K562 (cell line): ENCODE data around the gene DLL4. TPM values are rescaled to one million over a fixed set of nuclear protein-coding genes. Genes with fewer than 3 reads are reported as not detected.

Experiments used
- ATAC-seq: fragments of 200-7000 bp; cut with Tn5 transposase; 3 replicates; pipeline ENCODE4 v1.9.1; 2020; ENCODE audit warnings: moderate library complexity
- BruUV-seq: library from RNA; stranded (reverse); fragments of 400-500 nt; replicated peaks from 2 replicates; lab custom pipeline; 2021; lab: Mats Ljungman, UMichigan
- CTCF ChIA-PET: fragments of 300-600 bp; formaldehyde crosslinking; extraction: SDS; loops from one replicate; lab custom pipeline; 2021; ENCODE audit warnings: low intra/inter-chr PET ratio; lab: Yijun Ruan, JAX
- POLR2A ChIA-PET: fragments of 300-600, 350-650 bp; sonication (Branson Sonifier 250); formaldehyde crosslinking; extraction: SDS; loops from one replicate; lab custom pipeline; 2021; ENCODE audit warnings: antibody characterized with exemption, inconsistent platforms; lab: Yijun Ruan, JAX
- DNase-seq, 4 experiments: peaks; one replicate each; pipeline versions ENCODE4 v3.0.0 to v3.0.0-alpha.2; 2011 to 2018; ENCODE audit warnings: low spot score in 3 of 4, mixed read lengths in 3 of 4; ENCODE audit errors: extremely low read depth in 1 of 4
- FAIRE-seq: peaks from 2 replicates; lab custom pipeline; 2011; peaks lifted over from hg19 to GRCh38; lab: Jason Lieb, UNC
- H2AFZ ChIP-seq: 2 replicates; pipeline ENCODE4 v1.6.0; 2011; ENCODE audit warnings: low read depth, low read length, control low read depth, inconsistent platforms
- H3K27ac ChIP-seq: fragments of 200-600 bp; 3 replicates; pipeline ENCODE4 v1.8.0; 2011; ENCODE audit warnings: low read depth, mild to moderate bottlenecking, control low read depth, inconsistent platforms, low read length, moderate library complexity, mixed read lengths; ENCODE audit errors: extremely low read depth
- H3K27me3 ChIP-seq, 2 experiments: fragments of 300-600 bp in 1 of 2; 2 replicates in 1 of 2; 3 replicates in 1 of 2; pipeline versions ENCODE4 v1.6.0 to v1.8.0; 2011; ENCODE audit warnings: inconsistent platforms in 2 of 2, low read length in 2 of 2, mild to moderate bottlenecking in 1 of 2, mixed read lengths in 1 of 2, moderate library complexity in 1 of 2; ENCODE audit not compliant: control insufficient read depth in 2 of 2, insufficient read depth in 2 of 2
- H3K36me3 ChIP-seq: fragments of 300-600 bp; 3 replicates; pipeline ENCODE4 v1.8.0; 2011; ENCODE audit warnings: mild to moderate bottlenecking, low read length, inconsistent platforms; ENCODE audit not compliant: control insufficient read depth, insufficient read depth
- H3K4me1 ChIP-seq, 2 experiments: fragments of 200-600 bp in 1 of 2; replicated peaks in 1 of 2; 2 replicates in 1 of 2; 3 replicates in 1 of 2; pipeline versions ENCODE4 v1.5.1 to v1.8.0; 2011; ENCODE audit warnings: inconsistent platforms in 2 of 2, low read length in 2 of 2, mild to moderate bottlenecking in 1 of 2, mixed read lengths in 1 of 2, moderate library complexity in 1 of 2; ENCODE audit not compliant: control insufficient read depth in 2 of 2, insufficient read depth in 2 of 2
- H3K4me2 ChIP-seq: 2 replicates; pipeline ENCODE4 v1.6.1; 2011; ENCODE audit warnings: low read length, control low read depth, inconsistent platforms, mixed read lengths; ENCODE audit not compliant: insufficient read depth
- H3K4me3 ChIP-seq: fragments of 200-600 bp; sonication (generic), shearing (Covaris generic); 2 replicates; pipeline ENCODE4 v1.5.1; 2016; ENCODE audit warnings: control low read depth, inconsistent platforms
- H3K79me2 ChIP-seq: fragments of 200-600 bp; 3 replicates; pipeline ENCODE4 v1.8.0; 2011; ENCODE audit warnings: low read length, inconsistent platforms; ENCODE audit not compliant: control insufficient read depth, insufficient read depth
- H3K9ac ChIP-seq, 2 experiments: 2 replicates each; pipeline versions ENCODE4 v1.6.0 to v1.6.1; 2011; ENCODE audit warnings: low read depth in 2 of 2, low read length in 2 of 2, control low read depth in 1 of 2, inconsistent platforms in 1 of 2, mild to moderate bottlenecking in 1 of 2, mixed read lengths in 1 of 2; ENCODE audit not compliant: insufficient read depth in 1 of 2
- H3K9me1 ChIP-seq: one replicate; pipeline ENCODE4 v1.6.0; 2011; ENCODE audit warnings: inconsistent platforms, mild to moderate bottlenecking, low read length, moderate library complexity; ENCODE audit not compliant: control insufficient read depth, insufficient read depth
- H3K9me3 ChIP-seq: replicated peaks from 2 replicates; pipeline ENCODE4 v1.5.1; 2011; ENCODE audit warnings: low read depth, low read length, inconsistent platforms; ENCODE audit not compliant: control insufficient read depth, insufficient read depth
- H4K20me1 ChIP-seq: replicated peaks from 2 replicates; pipeline ENCODE4 v1.6.1; 2011; ENCODE audit warnings: low read length, inconsistent platforms, mixed read lengths; ENCODE audit not compliant: control insufficient read depth, insufficient read depth
- GTF2E2 ChIP-seq: fragments of 200-800 bp; sonication (Bioruptor generic); IDR thresholded peaks from 2 replicates; pipeline ENCODE4 v1.6.1; 2016; ENCODE audit warnings: missing genetic modification characterization, missing compliant biosample characterization
- HMBOX1 ChIP-seq: sonication (generic); IDR thresholded peaks from 2 replicates; pipeline ENCODE4 v1.6.1; 2016
- NR2C2 ChIP-seq, 2 experiments: fragments of 200-800 bp in 1 of 2; sonication (Bioruptor generic) in 1 of 2; sonication (generic) in 1 of 2; formaldehyde crosslinking in 1 of 2; IDR thresholded peaks; 2 replicates each; pipeline versions ENCODE4 v1.6.1 to v1.8.0; 2016 to 2022; ENCODE audit warnings: mild to moderate bottlenecking in 1 of 2, missing compliant biosample characterization in 1 of 2, missing genetic modification characterization in 1 of 2, missing genetic modification reagents in 1 of 2
- RFX7 ChIP-seq: fragments of 250-450 bp; sonication (Bioruptor Pico); IDR thresholded peaks from 2 replicates; pipeline ENCODE4 v1.5.1; 2021; ENCODE audit warnings: mild to moderate bottlenecking
- SP1 ChIP-seq: sonication (generic); formaldehyde crosslinking; IDR thresholded peaks from 2 replicates; pipeline ENCODE4 v1.8.1; 2022; ENCODE audit warnings: mild to moderate bottlenecking, missing genetic modification reagents
- ZBTB11 ChIP-seq, 3 experiments: fragments of 200-800 bp in 1 of 3; fragments of 250-450 bp in 1 of 3; fragments of 450-650 bp in 1 of 3; sonication (Bioruptor Pico) in 1 of 3; sonication (Bioruptor generic) in 1 of 3; formaldehyde crosslinking in 1 of 3; IDR thresholded peaks; 2 replicates each; pipeline versions ENCODE4 v1.6.1 to v1.8.0; 2016 to 2022; ENCODE audit warnings: mild to moderate bottlenecking in 2 of 3, missing genetic modification characterization in 2 of 3, missing compliant biosample characterization in 1 of 3, moderate library complexity in 1 of 3
- ZNF24 ChIP-seq: fragments of 450-650 bp; IDR thresholded peaks from 2 replicates; pipeline ENCODE4 v1.6.1; 2016
- ZNF347 ChIP-seq: fragments of 450-650 bp; formaldehyde crosslinking; IDR thresholded peaks from 2 replicates; pipeline ENCODE4 v1.4.0; 2020; ENCODE audit warnings: low read depth, mild to moderate bottlenecking, moderate library complexity
- ZNF384 ChIP-seq: IDR thresholded peaks from 2 replicates; pipeline ENCODE4 v1.6.1; 2012; ENCODE audit warnings: low read depth, low read length, improper control_type of control experiment
- ZNF644 ChIP-seq: fragments of 200-800 bp; sonication (Bioruptor generic); IDR thresholded peaks from 2 replicates; pipeline ENCODE4 v1.6.1; 2016; ENCODE audit warnings: low read depth, missing genetic modification characterization, missing compliant biosample characterization
- WGBS: fragments of 100-300 bp; shearing (Covaris generic); methylation state at CpG from one replicate; pipeline ENCODE4 v1.1.6; 2016; ENCODE audit warnings: low coverage, mixed read lengths; ENCODE audit not compliant: insufficient coverage; ENCODE audit errors: missing lambda C conversion rate; 5-methylcytosine and 5-hydroxymethylcytosine counted together
- in situ Hi-C: fragments of 300-500 bp; cut with MboI; formaldehyde crosslinking; loops from 4 replicates; pipeline ENCODE4 v1.15.0; 2018; ENCODE audit warnings: inconsistent platforms, mixed read lengths
- intact Hi-C: fragments of 100-400 bp; cut with micrococcal nuclease; formaldehyde crosslinking; loops from 2 replicates; pipeline ENCODE4 v1.14.2; 2022
- polyA plus RNA-seq, 8 experiments: library from polyadenylated mRNA; depleted of rRNA in 4 of 8; stranded (reverse) in 5 of 8; unstranded in 3 of 8; fragments of >200 nt; fragmentation: Nextera tagmentation in 2 of 8; fragmentation: Illumina TruSeq in 1 of 8; extraction: Ambion mirVana in 2 of 8; extraction: Trizol in 1 of 8; gene quantifications; 2 replicates each; pipeline versions ENCODE4 v1.2.1 to v1.2.3, GENCODE V29; 2011 to 2014; ENCODE audit warnings: inconsistent platforms in 1 of 8, missing spikeins in 1 of 8
- total RNA-seq, 7 experiments: library from RNA; depleted of rRNA in 6 of 7; stranded (reverse); fragments of >200 nt in 6 of 7; fragmentation: Illumina TruSeq in 2 of 7; extraction: Trizol in 2 of 7; gene quantifications; 2 replicates each; pipeline versions ENCODE4 v1.2.1 to v1.2.3, GENCODE V29; 2011 to 2021; ENCODE audit warnings: low replicate concordance in 1 of 7
- TF ChIP-seq, protein P1 (sequence below): fragments of 450-650 bp; IDR thresholded peaks from 2 replicates; pipeline ENCODE4 v1.6.1; 2016; ENCODE audit warnings: missing biosample characterization, missing genetic modification characterization

The DLL4 gene
- total and polyA plus RNA-seq, 9 of the 15 experiments (the other 6 are each of a cell fraction or from before 2014, with no cell fraction given): 0.04 to 1.1 (median 0.41) TPM; not detected in 1

DNA sequence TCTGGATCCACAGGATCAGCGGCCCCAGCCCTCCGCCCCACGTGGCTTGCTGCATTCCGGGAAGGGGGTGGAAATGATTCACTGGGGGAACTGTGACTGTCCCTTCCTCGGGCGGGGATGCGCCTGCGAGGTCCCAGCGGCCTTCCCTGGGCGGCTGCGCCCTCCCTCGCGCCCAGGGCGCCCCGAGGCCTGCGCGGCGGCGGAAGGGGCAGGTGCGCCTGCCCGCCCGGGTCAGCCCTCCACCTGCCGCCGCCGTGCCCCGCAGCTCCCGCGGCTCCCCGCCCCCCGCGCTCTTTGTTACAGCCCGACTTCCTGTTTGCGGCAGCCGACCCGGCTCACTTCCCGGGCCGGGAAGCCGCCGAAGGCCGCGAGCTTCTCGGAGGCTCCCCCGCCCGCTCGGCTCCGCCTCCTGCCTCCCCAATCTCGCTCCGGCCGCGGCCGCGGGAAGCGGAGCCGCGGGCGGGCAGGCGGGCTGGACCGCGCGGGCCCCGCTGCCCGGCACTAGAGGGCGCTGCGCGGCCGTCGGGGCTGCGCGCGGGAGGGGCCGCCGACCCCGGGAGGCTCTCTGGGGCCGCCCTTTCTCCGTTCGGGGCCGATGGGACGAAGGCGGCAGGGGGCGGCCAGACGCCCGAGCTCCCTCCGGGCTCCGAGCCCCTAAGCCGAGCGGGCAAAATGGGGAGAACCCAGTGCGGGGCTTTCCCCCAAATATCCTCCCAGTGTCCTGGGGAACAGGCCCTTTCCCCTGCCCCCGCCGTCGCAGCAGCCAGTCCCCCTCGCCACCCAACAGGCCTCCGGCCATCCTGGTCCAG is 12.6 kb downstream of the DLL4 start (continued):
- TF ChIP-seq RFX7 (CRISPR knock-in tag): no peak
- no peak for TF ChIP-seq GTF2E2 (tag)

DNA sequence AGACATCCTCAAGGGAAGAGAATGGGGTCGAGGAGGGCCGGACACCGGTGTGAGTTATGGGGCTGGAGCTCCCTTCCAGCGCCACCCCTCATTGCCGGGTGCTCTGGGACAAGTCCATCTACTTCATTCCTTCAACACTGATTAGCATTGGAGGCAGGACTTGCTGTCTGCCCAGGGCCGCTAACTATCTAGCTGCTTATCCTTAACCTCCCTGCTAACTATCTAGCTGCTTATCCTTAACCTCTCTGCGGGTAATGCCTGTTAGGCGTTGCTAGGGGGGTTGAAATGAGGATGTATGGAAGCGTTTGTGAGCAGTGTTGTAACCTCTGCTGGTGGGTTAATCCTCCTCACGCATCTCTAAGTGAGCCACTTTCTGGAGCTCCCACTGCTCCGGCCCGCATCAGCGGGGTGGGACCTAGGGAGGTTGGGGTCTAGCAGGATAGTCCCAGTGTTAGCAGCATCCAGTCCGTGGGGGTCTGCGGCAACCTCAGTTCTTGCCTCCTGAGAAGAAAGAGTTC is 13.3 kb downstream of the DLL4 start:
- no TSS peak for BruUV-seq

More for the DNA sequence above, 13.3 kb downstream of the DLL4 start:
- TF ChIP-seq ZNF347 (CRISPR knock-in tag) (no peak), HMBOX1 (peak; percentile 80), ZBTB11 (CRISPR knock-in tag; IDR thresholded peaks at IDR 0.05) (no peak), ZNF384 (no peak), SP1 (CRISPR knock-in tag) (0 out of 2 replicates have a peak, but pooled peaks have one; percentile 41), NR2C2 (CRISPR knock-in tag; IDR thresholded peaks at IDR 0.05) (0 out of 2 replicates have a peak, but pooled peaks have one; percentile 25), NR2C2 (tag; IDR thresholded peaks at IDR 0.05) (no peak), ZNF24 (peak; percentile 15; the same call in 1 of the 2 replicates), ZNF644 (tag) (no peak)
- TF ChIP-seq, protein P1, sequence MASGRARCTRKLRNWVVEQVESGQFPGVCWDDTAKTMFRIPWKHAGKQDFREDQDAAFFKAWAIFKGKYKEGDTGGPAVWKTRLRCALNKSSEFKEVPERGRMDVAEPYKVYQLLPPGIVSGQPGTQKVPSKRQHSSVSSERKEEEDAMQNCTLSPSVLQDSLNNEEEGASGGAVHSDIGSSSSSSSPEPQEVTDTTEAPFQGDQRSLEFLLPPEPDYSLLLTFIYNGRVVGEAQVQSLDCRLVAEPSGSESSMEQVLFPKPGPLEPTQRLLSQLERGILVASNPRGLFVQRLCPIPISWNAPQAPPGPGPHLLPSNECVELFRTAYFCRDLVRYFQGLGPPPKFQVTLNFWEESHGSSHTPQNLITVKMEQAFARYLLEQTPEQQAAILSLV: no peak
- H3K36me3 ChIP-seq: no peaks in the 10 kb centered on the region
- in situ Hi-C loops (no loop called here), intact Hi-C loops (no loop called here)
- WGBS: 40% methylated on average over 14 of the region's 15 CpGs
- H3K4me3 ChIP-seq: peak overlapping the region; percentile 56
- POLR2A ChIA-PET: interaction anchor here (0.6 to 3.6 kb wide), 7 partner anchors 10 to 511 kb away, joined by 3 to 17 read pairs (median 4); partner anchors contain the start of gene CHAC1
- CTCF ChIA-PET: interaction anchor here (1.1 kb wide), 1 partner anchor 83 kb away, joined by 3 read pairs; no protein-coding TSS in a partner anchor
- H3K27me3 ChIP-seq: peaks cover 2 to 13% of the 10 kb centered on the region in 2 experiments; a peak in 3 of 5 replicates
- peak overlapping the region; percentile 57 to 88; a peak in 3 of 4 replicates for H3K9ac ChIP-seq
- H2AFZ ChIP-seq: peak overlapping the region; percentile 98
- ATAC-seq: no peak; the same call in 2 of the 3 replicates
- DNase-seq: no peak
- FAIRE-seq: peak; percentile 49
- no peak overlapping the region for H3K27ac ChIP-seq
- H4K20me1 ChIP-seq: no peaks in the 10 kb centered on the region
- no peaks in the 10 kb centered on the region for H3K9me1 ChIP-seq
- H3K4me2 ChIP-seq: peak overlapping the region; percentile 74
- peaks cover 5 to 28% of the 10 kb centered on the region in 2 experiments; a peak in 4 of 5 replicates for H3K4me1 ChIP-seq
- H3K9me3 ChIP-seq: no peaks in the 10 kb centered on the region
- H3K79me2 ChIP-seq: no peaks in the 10 kb centered on the region
